Colonic mucosa (tissue), 4 donors: Measurements from ENCODE around the gene TTF2. TPM values are rescaled to one million over a fixed set of nuclear protein-coding genes. Genes with fewer than 3 reads are reported as not detected.
"Not testable (repeated sequence)": the region's sequence is repeated elsewhere in the genome, so short reads cannot be mapped to it uniquely, and the experiment has no call there.

ENCODE experiments used
- DNase-seq: peaks from one replicate; pipeline ENCODE4 v3.0.0-alpha.2; 2020
- H3K27ac ChIP-seq: fragments of 200-600 bp; one replicate; pipeline ENCODE4 v1.8.0; 2021
- H3K27me3 ChIP-seq: fragments of 200-600 bp; one replicate; pipeline ENCODE4 v1.8.0; 2021
- H3K36me3 ChIP-seq: fragments of 200-600 bp; one replicate; pipeline ENCODE4 v1.8.0; 2021
- H3K4me1 ChIP-seq: fragments of 200-600 bp; one replicate; pipeline ENCODE4 v1.8.0; 2021; ENCODE audit warnings: mild to moderate bottlenecking
- H3K4me3 ChIP-seq: fragments of 200-600 bp; one replicate; pipeline ENCODE4 v1.8.0; 2021
- H3K9ac ChIP-seq, 2 donors: one replicate each; pipeline ENCODE4 v1.7.0; 2013; ENCODE audit warnings: control low read depth in 2 of 2, low read depth in 2 of 2, low read length in 2 of 2
- H3K9me3 ChIP-seq: fragments of 200-600 bp; one replicate; pipeline ENCODE4 v1.8.0; 2021
- intact Hi-C: fragments of 100-400 bp; cut with DNase I; formaldehyde crosslinking; loops from one replicate; pipeline ENCODE4 v1.14.1; 2022
- total RNA-seq, 2 donors: library from RNA; stranded (reverse); fragmentation: NEBNext Ultra II Directional in 1 of 2; extraction: Animal tissue kit (Norgen Biotek cat#: 25700) in 1 of 2; gene quantifications; one replicate each; pipeline ENCODE4 v1.2.1, GENCODE V29; 2021
- TF ChIP-seq, protein P1 (sequence below): fragments of 200-600 bp; IDR thresholded peaks from one replicate; pipeline ENCODE4 v1.8.0; 2022; ENCODE audit warnings: antibody characterized with exemption, mild to moderate bottlenecking
- donor health status: healthy.
- donor health status: DM: no; HTN: no; CAD: no.
- donor health status: DM: no; HTN: no; CAD: no.

Gene TTF2
- total RNA-seq, 2 donors from 2014 or later: 25.0 to 50.5 TPM

DNA sequence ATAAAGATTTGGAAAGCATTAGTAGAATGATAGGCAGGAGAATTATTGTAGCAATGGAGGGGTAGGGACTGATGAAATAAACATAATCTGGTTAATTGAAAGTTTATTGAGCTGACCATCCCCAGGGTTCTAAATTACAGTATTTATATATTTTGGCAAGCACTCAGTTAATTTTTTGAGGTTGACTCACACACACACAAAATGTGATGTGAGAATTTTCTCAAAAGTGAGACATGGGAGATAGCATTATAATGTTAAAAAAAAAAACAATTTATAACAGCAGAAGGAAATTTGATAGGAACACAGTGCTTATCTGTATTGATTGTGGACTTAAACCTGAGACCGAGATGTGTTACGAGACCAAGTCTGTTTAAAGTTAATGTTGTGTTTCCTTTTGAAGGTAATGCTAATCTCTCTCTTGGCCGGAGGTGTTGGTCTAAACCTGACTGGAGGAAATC is 36.9 kb downstream of the TTF2 start:
- Histone ChIP-seq H3K9me3 (no peaks in the 10 kb centered on the region), H3K9ac (no peak overlapping the region), H3K4me3 (no peak overlapping the region), H3K4me1 (no peaks in the 10 kb centered on the region), H3K36me3 (peaks cover 4% of the 10 kb centered on the region), H3K27ac (no peak overlapping the region), H3K27me3 (no peaks in the 10 kb centered on the region)
- DNase-seq: no peak
- intact Hi-C loops: no loop called here
- TF ChIP-seq, protein P1, sequence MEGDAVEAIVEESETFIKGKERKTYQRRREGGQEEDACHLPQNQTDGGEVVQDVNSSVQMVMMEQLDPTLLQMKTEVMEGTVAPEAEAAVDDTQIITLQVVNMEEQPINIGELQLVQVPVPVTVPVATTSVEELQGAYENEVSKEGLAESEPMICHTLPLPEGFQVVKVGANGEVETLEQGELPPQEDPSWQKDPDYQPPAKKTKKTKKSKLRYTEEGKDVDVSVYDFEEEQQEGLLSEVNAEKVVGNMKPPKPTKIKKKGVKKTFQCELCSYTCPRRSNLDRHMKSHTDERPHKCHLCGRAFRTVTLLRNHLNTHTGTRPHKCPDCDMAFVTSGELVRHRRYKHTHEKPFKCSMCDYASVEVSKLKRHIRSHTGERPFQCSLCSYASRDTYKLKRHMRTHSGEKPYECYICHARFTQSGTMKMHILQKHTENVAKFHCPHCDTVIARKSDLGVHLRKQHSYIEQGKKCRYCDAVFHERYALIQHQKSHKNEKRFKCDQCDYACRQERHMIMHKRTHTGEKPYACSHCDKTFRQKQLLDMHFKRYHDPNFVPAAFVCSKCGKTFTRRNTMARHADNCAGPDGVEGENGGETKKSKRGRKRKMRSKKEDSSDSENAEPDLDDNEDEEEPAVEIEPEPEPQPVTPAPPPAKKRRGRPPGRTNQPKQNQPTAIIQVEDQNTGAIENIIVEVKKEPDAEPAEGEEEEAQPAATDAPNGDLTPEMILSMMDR: no peak

DNA sequence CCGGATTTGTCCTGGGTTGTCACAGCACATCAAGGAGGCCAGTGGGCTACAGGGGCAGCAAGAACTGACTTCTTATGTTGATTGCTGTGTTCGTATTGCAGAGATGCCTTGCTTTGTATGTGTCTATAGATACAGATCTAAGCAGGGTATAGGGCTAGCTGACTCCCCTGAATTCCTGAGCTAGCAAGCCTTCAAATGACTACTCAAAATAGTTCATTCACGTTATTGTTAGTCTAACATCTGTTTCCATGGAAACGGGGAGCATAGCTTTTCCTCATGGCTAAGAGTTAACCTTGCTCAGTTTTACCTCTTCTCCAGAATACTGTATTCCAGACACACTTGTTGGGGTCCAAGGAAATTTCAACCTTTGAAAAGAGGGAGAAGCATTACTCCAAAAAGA is 37.3 kb downstream of the TTF2 start:
- intact Hi-C loops: no loop called here
- Histone ChIP-seq H3K9me3 (no peaks in the 10 kb centered on the region), H3K4me1 (no peaks in the 10 kb centered on the region), H3K27me3 (no peaks in the 10 kb centered on the region), H3K4me3 (no peak overlapping the region), H3K27ac (no peak overlapping the region), H3K9ac (no peak overlapping the region), H3K36me3 (peaks cover 4% of the 10 kb centered on the region)
- no peak for DNase-seq
- TF ChIP-seq, protein P1: no peak

DNA sequence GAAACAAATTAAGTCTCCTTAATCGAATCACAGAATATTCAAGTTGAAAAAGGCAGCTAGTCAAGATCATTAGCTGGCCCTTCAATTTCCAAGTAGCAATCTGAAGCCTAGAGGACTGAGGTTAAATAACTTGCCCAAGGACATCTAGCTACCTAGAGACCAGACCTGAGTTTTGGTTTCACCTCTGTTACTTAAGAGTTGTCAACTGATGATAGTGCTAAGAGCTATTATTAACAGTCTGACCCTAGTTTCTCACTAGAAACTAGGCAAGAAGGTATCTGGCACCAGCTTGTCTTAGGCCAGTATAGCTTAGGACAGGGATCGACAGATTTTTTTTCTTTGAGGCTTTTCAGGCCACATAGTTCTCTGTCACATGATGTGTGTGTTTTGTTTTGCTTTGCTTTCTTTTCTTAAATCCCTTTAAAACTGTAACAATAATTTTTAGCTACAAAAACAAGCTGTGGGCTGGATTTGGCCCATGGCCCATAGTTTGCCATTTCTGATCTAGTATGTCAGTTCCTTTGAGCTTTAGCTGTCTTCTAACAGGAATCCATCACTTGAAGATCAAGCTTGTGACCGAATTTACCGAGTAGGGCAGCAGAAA is 38.3 kb downstream of the TTF2 start:
- peaks cover 4% of the 10 kb centered on the region for H3K36me3 ChIP-seq

DNA sequence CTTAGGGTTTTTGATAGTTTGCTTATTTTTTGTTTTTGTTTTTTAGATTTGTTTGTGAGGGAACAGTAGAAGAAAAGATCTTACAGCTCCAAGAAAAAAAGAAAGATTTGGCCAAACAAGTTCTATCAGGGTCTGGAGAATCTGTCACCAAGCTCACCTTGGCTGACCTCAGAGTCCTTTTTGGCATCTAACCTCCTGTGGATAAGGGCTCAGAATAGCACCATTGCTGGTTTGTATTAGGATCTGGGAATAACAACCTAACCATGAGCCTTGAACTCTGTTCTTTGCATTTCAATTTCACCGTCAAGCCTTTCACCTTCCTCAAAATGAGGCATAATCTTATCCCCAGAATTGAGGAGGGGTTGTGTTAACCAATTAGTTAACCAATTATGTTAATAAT is 41.2 kb downstream of the TTF2 start:
- H3K9ac ChIP-seq: no peak overlapping the region
- H3K4me1 ChIP-seq: no peaks in the 10 kb centered on the region
- peaks cover 4% of the 10 kb centered on the region for H3K36me3 ChIP-seq
- TF ChIP-seq, protein P1: no peak
- no peak overlapping the region for H3K27ac ChIP-seq
- H3K4me3 ChIP-seq: no peak overlapping the region
- H3K27me3 ChIP-seq: no peaks in the 10 kb centered on the region
- no peak for DNase-seq
- intact Hi-C loops: no loop called here
- H3K9me3 ChIP-seq: no peaks in the 10 kb centered on the region

More for the DNA sequence above, 38.3 kb downstream of the TTF2 start:
- intact Hi-C loops: no loop called here
- no peak overlapping the region for H3K27ac ChIP-seq
- no peaks in the 10 kb centered on the region for H3K4me1 ChIP-seq
- DNase-seq: no peak
- TF ChIP-seq, protein P1: no peak
- no peak overlapping the region for H3K9ac ChIP-seq
- no peaks in the 10 kb centered on the region for H3K27me3 ChIP-seq
- no peaks in the 10 kb centered on the region for H3K9me3 ChIP-seq
- H3K4me3 ChIP-seq: no peak overlapping the region

DNA sequence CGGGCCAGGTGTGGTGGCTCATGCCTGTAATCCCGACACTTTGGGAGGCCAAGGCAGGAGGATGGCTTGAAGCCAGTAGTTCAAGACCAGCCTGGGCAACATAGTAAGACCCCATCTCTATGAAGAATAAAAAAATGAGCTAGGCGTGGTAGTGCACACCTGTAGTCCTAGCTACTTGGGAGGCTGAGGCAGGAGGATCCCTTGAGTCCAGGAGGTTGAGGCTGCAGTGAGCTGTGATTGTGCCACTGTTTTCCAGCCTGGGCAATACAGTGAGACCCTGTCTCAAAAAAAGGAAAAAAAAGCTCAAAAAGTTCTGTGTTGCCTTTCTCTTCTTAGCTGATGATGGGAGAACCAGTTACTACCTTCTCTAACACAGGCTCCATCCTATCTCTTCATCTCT is 41.7 kb downstream of the TTF2 start:
- H3K9ac ChIP-seq, H3K4me3 ChIP-seq, H3K27me3 ChIP-seq, H3K27ac ChIP-seq, intact Hi-C loops, H3K4me1 ChIP-seq, H3K9me3 ChIP-seq, DNase-seq, H3K36me3 ChIP-seq: not testable (repeated sequence)

DNA sequence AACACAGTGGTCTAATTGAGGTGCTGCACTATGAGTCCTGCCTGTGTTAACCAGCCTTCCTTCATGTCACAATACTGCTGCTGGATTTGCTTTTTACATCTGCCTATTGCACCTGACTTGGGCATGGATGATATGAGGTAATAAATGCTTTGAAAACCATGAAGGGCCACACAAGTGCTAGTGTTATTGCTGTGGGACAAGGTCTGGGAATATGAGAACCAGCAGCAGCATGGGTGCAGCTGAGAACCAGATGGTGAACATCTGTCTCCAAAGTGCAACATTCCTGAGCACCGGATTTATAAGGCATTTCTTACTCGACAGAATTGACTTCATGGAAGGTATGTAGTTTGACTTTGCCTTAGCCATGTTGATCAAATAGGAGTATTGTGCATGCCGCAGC is 44.9 kb downstream of the TTF2 start:
- Histone ChIP-seq H3K4me1 (no peaks in the 10 kb centered on the region), H3K36me3 (peaks cover 4% of the 10 kb centered on the region), H3K4me3 (no peak overlapping the region), H3K27ac (no peak overlapping the region), H3K9me3 (no peaks in the 10 kb centered on the region), H3K9ac (no peak overlapping the region), H3K27me3 (no peaks in the 10 kb centered on the region)
- intact Hi-C loops: no loop called here
- TF ChIP-seq, protein P1: no peak
- no peak for DNase-seq
